GM13977 (cell line): Measurements from ENCODE around the gene NECAB3.

Experiments used
- DNase-seq: peaks from one replicate; pipeline ENCODE4 v3.0.0; 2012; ENCODE audit warnings: low spot score
- in situ Hi-C: fragments of 300-500 bp; cut with MboI; formaldehyde crosslinking; loops from one replicate; pipeline ENCODE4 v1.12.0; 2022; ENCODE audit warnings: low sequenced_read_pairs, low pct_unique_long_range_greater_than_20kb, mixed read lengths, inconsistent platforms; ENCODE audit not compliant: unreplicated experiment
- TF ChIP-seq, protein P1 (sequence below): IDR thresholded peaks from 2 replicates; pipeline ENCODE4 v1.5.1; 2012; ENCODE audit warnings: mild to moderate bottlenecking, control low read depth; ENCODE audit not compliant: insufficient read depth; ENCODE audit errors: extremely low read depth, missing control alignments

NECAB3 gene

DNA sequence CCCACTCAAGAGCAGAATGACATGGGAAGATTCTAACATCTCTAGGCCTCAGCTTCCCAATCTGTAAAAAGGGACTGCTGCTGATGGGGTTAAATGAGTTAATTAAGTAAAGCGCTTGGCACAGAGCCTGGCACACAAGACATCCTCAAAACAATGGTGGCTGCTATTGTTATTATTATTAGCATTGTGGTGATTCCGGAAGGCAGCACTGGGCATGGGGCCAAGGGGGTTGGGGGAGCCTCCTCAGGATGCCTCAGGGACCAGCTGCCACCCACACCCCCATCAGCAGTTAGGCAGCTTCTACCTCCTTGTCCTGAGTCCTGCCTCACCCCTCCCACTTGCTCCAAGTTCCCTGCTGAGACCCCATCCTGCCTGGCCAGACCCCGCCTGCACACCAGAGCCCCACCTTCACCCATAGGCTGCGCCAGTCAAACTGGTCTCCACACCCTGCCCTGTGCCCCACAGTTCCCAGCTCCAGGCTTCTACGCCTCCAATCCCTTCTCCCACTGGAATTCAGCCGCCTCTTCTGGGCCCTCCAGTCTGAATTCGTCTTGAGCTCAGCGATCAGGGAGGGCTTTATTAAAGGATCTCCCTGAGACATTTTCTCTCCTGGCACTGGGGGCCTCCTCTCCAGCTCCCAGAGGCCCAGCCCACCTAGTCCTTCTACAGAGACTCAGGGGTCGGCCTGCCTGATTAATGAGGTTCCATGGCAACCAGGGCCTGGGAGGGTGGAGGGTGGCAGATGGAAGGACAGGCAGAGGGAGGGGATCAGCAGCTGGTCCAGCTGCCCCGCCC lies 10.5 kb upstream of the NECAB3 start:
- in situ Hi-C loops: no loop called here
- no peak for DNase-seq
- TF ChIP-seq, protein P1, sequence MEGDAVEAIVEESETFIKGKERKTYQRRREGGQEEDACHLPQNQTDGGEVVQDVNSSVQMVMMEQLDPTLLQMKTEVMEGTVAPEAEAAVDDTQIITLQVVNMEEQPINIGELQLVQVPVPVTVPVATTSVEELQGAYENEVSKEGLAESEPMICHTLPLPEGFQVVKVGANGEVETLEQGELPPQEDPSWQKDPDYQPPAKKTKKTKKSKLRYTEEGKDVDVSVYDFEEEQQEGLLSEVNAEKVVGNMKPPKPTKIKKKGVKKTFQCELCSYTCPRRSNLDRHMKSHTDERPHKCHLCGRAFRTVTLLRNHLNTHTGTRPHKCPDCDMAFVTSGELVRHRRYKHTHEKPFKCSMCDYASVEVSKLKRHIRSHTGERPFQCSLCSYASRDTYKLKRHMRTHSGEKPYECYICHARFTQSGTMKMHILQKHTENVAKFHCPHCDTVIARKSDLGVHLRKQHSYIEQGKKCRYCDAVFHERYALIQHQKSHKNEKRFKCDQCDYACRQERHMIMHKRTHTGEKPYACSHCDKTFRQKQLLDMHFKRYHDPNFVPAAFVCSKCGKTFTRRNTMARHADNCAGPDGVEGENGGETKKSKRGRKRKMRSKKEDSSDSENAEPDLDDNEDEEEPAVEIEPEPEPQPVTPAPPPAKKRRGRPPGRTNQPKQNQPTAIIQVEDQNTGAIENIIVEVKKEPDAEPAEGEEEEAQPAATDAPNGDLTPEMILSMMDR: no peak

DNA sequence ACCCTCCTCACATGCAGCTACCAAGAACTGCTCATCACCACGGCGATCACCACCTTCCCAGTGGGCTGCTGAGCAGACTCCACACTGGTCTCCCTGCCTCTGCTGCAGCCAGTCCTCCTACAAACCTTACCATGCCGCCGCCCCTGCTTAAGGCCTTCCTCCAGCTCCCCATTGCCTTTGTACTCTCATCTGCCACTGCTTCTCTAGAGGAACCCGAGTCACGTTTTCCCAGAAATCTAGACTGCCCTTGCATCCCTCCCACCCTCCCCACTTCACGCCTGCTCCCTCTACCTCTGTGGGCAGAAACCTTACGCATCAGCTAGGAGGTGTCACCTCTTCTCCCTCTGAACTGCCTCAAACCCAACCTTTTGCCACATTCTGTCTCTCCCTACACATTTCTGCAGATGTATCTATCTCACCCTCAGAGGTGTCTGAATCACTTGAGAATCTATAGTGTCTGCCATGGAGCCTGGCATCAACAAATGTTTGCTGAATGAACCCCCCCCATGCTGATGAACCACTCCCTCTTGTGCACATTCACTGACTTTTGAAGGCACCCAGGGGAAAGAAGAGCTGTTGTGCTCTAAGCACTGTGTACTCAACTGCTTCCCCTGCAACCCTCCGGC lies 7.6 kb upstream of the NECAB3 start:
- DNase-seq: no peak
- in situ Hi-C loops: no loop called here
- TF ChIP-seq, protein P1: no peak

DNA sequence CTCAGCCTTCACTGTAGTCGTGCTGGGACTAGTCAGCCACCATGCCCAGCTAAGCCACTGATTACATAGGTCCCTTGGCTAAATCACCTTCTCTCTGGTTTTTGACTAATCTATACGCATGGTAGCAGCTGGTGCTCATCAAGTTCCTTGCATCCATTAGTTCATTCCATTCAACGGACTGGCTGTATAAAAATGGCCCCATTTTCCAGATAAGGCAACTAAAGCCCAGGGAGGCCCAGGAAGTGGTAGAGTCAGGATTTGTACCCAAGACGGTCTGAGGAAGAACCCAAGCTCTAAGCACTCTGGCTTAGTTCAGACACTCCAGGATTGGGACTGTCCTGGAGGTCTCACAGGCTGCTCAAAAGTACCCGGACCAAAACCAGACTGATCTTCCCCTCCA lies 7.1 kb upstream of the NECAB3 start:
- in situ Hi-C loops: no loop called here
- TF ChIP-seq, protein P1: no peak
- DNase-seq: no peak

DNA sequence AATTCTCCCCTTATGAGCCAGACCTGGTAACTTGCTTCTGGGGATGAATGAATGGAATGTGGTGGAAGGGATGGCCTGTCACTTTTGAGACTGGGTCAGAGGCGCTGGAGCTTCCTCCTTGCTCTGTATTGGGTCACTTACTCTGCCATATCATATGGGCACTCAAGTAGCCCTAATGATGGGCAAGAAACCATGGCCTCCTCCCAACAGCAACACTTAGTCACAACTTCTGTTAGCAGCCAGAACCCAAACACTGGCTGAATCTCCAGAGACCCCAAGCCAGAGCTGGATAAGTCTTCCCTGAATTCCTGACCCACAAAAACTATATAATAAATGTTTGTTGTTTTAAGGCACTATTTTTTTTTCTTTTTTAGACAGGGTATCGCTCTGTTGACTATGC lies 6.5 kb upstream of the NECAB3 start:
- in situ Hi-C loops: no loop called here
- DNase-seq: no peak
- TF ChIP-seq, protein P1: no peak

DNA sequence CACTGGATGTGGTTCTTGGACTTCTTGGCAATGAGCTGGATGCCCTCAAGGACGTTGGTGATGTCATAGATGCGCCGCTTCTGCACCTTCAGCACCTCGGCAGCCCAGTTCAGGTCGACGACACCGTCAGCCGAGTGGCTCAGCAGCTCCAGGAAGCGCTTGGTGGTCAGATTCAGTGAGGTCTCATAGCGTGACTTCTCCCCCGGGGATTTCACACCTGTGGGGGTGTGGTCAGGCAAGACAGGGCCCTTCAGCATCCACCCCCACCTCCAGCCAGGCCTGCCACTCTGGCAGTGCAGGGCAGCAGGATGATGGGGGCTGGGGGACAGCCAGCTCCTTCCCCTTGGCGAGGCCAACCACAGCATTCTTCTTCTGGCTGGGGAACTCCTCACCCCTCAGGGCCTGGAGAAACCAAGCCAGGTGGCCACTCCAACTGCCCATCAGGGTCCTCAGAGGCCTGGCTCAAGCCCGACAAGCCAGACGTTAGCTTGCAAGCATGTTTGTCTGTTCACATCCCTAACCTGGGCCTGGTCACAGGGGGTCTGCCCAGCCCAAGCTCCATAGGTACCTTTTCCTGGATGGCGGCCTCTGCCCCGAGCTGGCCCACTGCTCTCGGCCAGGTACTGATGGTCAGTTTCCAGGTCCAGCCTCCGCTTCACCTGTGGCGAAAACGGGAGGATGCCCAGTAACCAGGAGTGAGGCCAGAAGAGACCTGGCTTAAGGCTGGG lies 5.7 kb upstream of the NECAB3 start:
- in situ Hi-C loops: no loop called here
- DNase-seq: peak; percentile 78
- TF ChIP-seq, protein P1: no peak

DNA sequence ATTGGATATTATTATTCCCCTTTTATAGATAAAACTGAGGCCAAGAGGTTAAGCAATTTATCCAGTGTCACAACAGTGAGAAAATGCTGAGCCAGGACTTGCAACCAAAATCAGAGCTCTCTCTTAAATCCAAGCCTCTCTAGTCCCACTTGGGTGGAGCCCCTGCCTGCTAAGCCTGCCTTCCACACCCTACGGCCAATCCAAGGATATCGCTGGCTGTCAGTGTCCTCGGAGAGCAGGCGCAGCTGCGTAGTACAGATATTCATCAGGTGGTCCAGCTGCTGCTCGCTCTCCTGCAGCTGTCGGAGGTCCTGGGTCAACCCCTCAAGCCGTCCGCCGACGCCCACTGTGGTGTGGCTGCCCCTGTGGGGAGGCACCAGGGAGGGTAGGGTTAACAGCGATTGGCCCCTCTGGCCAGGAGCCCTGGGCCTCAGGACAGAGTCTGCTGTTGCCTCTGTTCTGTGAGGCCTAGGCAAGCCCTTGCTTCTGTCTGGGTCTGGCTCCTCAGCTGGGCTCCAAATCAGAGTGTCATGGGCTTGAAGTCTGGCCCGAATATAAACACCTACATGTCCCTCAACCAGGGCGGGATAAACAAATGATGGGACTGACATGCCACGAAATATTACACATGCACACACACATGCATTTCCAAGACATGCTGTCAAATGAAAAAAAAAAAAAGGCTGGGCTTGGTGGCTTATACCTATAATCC lies 3.9 kb upstream of the NECAB3 start:
- TF ChIP-seq, protein P1: no peak
- DNase-seq: no peak
- in situ Hi-C loops: no loop called here
